GM21737 (cell line): Measurements from ENCODE around the gene TEF.

Experiments used
- ATAC-seq: cut with Tn5 transposase; IDR thresholded peaks from one replicate; pipeline ENCODE4 v1.9.1; 2021; ENCODE audit warnings: mild to moderate bottlenecking, moderate library complexity; ENCODE audit not compliant: unreplicated experiment

TEF gene

DNA sequence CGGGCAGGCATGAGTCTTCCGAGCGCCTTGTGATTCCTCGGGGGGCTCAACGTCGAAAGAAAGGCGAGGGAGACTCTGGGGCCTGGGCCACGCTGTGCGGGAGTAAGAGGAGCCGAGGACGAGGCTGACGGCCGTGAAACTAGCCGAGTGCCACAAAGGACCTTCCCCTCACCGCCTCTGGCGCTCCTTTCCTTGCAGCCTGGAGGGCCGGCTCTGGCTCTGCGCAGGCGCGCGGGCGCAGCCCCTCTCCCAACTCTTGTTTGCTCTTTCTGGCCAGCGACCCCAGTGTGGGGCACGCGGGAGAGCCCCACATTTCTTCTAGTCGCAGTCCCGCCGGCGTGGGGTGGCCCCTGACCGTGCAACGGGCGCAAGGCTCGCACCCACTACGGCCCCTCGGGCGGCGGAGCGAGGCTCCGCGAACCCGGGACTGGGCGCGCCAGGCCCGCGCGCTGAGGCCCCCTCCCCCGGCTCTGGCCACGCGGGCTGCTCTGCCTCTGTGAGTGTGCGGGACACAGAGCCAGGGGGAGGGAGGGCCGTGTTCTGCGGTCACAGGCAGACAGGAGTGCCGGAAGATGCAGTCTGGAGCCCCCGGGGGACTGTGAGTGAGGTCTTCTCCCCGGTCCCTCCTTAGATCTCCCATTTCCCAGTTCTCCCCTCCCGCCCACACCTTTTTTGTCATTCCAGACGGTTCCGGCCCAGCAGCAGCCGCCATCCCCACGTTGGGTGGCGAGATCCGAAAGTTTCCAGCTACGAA, 65.9 kb downstream of the TEF start:
- no peak for ATAC-seq

DNA sequence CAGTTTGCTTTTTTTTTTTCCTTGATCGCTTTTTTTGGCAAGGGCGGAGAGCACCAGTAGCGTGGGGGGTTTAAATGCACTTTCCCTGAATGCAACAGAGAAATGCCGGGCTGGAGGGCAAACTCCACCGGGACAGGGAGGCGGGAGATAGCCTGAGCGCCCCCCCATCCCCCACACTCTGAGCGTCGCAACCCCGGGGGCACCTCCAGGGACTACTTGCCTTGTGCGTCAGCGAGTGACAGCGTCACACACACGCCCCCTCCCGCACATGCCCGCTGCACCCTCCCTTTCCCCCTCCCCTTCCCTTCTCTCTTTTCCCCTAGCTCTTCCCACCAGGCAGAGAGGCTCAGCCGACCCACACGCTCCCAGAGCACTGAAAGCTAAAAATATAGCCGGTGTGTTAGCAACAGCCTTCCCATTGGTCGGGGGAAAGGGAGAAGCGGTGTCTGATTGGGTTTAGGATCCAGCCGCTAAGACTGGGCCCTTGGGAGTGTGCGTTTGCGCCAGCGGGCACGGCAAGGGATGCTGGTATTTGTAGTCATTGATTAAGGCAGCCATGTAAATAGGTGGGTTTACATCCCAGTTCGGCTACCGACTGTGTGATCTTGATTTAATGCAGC, 66.6 kb downstream of the TEF start:
- ATAC-seq = peak; percentile 38
